Ascending aorta (tissue), 2 donors: ENCODE data around the gene LARGE1. TPM values are rescaled to one million over a fixed set of nuclear protein-coding genes. Genes with fewer than 3 reads are reported as not detected.
A peak's percentile ranks its signal among the peaks of the same experiment; 100 is the strongest.

Experiments
- DNase-seq, 2 donors: peaks; one replicate each; pipeline ENCODE4 v3.0.0-alpha.2; 2019; ENCODE audit warnings: low spot score in 2 of 2
- H3K27ac ChIP-seq, 2 donors: fragments of 200-600 bp; sonication (generic); one replicate each; pipeline ENCODE4 v1.5.1; 2016 to 2017; ENCODE audit warnings: mild to moderate bottlenecking in 1 of 2
- H3K27me3 ChIP-seq: fragments of 200-600 bp; sonication (generic); one replicate; pipeline ENCODE4 v1.5.1; 2017
- H3K36me3 ChIP-seq, 2 donors: fragments of 200-600 bp; sonication (generic); one replicate each; pipeline ENCODE4 v1.5.1; 2016
- H3K4me1 ChIP-seq, 2 donors: fragments of 200-600 bp; sonication (generic); one replicate each; pipeline ENCODE4 v1.5.1; 2016 to 2017; ENCODE audit warnings: mild to moderate bottlenecking in 1 of 2
- H3K4me3 ChIP-seq, 2 donors: fragments of 200-600 bp; sonication (generic); one replicate each; pipeline ENCODE4 v1.5.1; 2016 to 2017; ENCODE audit warnings: mild to moderate bottlenecking in 1 of 2
- H3K9me3 ChIP-seq, 2 donors: fragments of 200-600 bp; sonication (generic); one replicate each; pipeline ENCODE4 v1.5.1; 2016
- CTCF ChIP-seq, 3 experiments: fragments of 200-600 bp in 2 of 3; fragments of 450-650 bp in 1 of 3; sonication (generic) in 2 of 3; IDR thresholded peaks; one replicate each; pipeline ENCODE4 v1.5.1; 2016 to 2019; ENCODE audit warnings: antibody characterized with exemption in 3 of 3, mild to moderate bottlenecking in 1 of 3, moderate library complexity in 1 of 3
- intact Hi-C: fragments of 100-400 bp; cut with DNase I; formaldehyde crosslinking; loops from one replicate; pipeline ENCODE4 v1.15.1; 2023
- total RNA-seq: library from RNA; depleted of rRNA; stranded (reverse); fragments of >200 nt; gene quantifications from one replicate; pipeline ENCODE4 v1.1.0, GENCODE V29; 2016

Gene LARGE1
- total RNA-seq, 1 donor from 2014 or later: 40.6 TPM

DNA sequence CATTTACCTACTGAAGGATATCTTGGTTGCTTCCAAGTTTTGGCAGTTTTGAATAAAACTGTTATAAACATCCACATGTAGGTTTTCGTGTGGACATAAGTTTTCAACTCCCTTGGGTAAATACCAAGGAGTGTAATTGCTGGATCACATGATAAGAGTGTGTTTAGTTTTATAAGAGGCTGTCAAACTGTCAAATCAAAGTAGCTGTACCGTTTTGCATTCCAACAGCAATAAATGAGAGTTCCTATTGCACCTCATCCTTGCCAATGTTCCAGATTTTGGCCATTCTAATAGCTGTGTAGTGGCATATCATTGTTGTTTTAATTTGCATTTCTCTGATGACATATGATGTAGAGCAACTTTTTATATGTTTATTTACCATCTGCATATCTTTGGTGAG, 671.3 kb downstream of the LARGE1 start:
- intact Hi-C loops: loop anchor here (2.0 kb wide), 1 partner anchor 22 kb away; no protein-coding TSS in a partner anchor
- no peak for TF ChIP-seq CTCF (IDR thresholded peaks at IDR 0.05)
- DNase-seq: no peak
- Histone ChIP-seq H3K9me3 (peaks cover 0 to 12% of the 10 kb centered on the region in 2 donors), H3K27ac (no peak overlapping the region), H3K27me3 (no peaks in the 10 kb centered on the region), H3K4me3 (no peak overlapping the region), H3K36me3 (no peaks in the 10 kb centered on the region), H3K4me1 (peaks cover 0 to 7% of the 10 kb centered on the region in 2 donors)

- no peak for TF ChIP-seq CTCF (IDR thresholded peaks at IDR 0.05)
- peak overlapping the region; percentile 4 to 6 for H3K27ac ChIP-seq
- intact Hi-C loops: loop anchor here (2.0 kb wide), 1 partner anchor 23 kb away; no protein-coding TSS in a partner anchor
Observed at GRCh38 chr22:33247758-33248157, 672.5 kb downstream of the LARGE1 start.

GRCh38 chr22:33242078-33242477, 678.2 kb downstream of the LARGE1 start:
- no peak overlapping the region for H3K4me3 ChIP-seq
- no peaks in the 10 kb centered on the region for H3K27me3 ChIP-seq
- no peak overlapping the region for H3K27ac ChIP-seq
- TF ChIP-seq CTCF (IDR thresholded peaks at IDR 0.05): no peak
- H3K9me3 ChIP-seq: peaks cover 0 to 19% of the 10 kb centered on the region in 2 donors
- intact Hi-C loops: no loop called here
- no peak for DNase-seq
- H3K4me1 ChIP-seq: peaks cover 0 to under 1% of the 10 kb centered on the region in 2 donors
- no peaks in the 10 kb centered on the region for H3K36me3 ChIP-seq

More at GRCh38 chr22:33247758-33248157, 672.5 kb downstream of the LARGE1 start:
- Histone ChIP-seq H3K4me3 (no peak overlapping the region), H3K27me3 (no peaks in the 10 kb centered on the region), H3K36me3 (no peaks in the 10 kb centered on the region), H3K9me3 (peaks cover 0 to 18% of the 10 kb centered on the region in 2 donors), H3K4me1 (peaks cover 0 to 7% of the 10 kb centered on the region in 2 donors)
- DNase-seq: no peak

DNA sequence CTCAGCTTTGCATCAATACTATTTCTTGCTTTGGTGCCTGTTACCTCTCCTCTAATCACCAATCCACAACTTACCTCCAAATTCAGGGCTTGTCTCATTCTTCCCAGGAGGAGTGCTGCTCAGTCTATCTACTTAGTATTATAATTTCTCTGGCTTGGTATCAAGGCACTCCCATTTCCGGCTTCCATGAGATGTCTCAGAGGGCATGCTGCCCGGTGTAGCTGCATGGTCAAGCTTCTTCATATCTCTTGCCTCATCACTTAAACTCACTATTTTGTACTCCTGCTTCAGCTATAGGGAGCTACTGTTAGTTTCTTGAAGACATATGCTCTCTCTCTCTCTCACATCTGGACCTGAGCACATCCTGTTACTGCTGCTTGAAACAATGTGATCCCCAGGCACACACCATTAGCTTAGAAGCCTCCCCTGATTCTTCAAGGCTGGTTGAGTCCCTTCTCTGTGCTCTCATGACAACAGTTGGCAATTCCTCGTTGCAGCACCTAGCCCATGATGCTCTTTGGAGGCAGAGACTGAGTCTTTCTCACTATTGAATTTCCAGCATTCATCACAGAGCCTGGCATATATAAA, 679.3 kb downstream of the LARGE1 start:
- Histone ChIP-seq H3K36me3 (no peaks in the 10 kb centered on the region), H3K27me3 (no peaks in the 10 kb centered on the region), H3K27ac (no peak overlapping the region), H3K4me1 (no peaks in the 10 kb centered on the region), H3K4me3 (no peak overlapping the region), H3K9me3 (peaks cover 0 to 19% of the 10 kb centered on the region in 2 donors)
- intact Hi-C loops: no loop called here
- DNase-seq: no peak
- TF ChIP-seq CTCF (IDR thresholded peaks at IDR 0.05): no peak

GRCh38 chr22:33232071-33232470, 688.2 kb downstream of the LARGE1 start:
- intact Hi-C loops: no loop called here
- no peak for DNase-seq
- no peaks in the 10 kb centered on the region for H3K36me3 ChIP-seq
- no peaks in the 10 kb centered on the region for H3K27me3 ChIP-seq
- H3K4me1 ChIP-seq: no peaks in the 10 kb centered on the region
- TF ChIP-seq CTCF (IDR thresholded peaks at IDR 0.05): no peak
- peaks cover 6 to 29% of the 10 kb centered on the region in 2 donors for H3K9me3 ChIP-seq
- H3K4me3 ChIP-seq: no peak overlapping the region
- no peak overlapping the region for H3K27ac ChIP-seq
